ENCODE data around the gene MCTP2. TPM values are rescaled to one million over a fixed set of nuclear protein-coding genes. Genes with fewer than 3 reads are reported as not detected.

Gene MCTP2
- total RNA-seq, 1 donor from 2014 or later = 1.5 TPM

- DNase-seq (ENCODE audit: low spot score) = no peak
- Mint-ChIP-seq H3K4me1 (ENCODE audit: unreplicated experiment) (peaks cover 22% of the 10 kb centered on the region), H3K27ac (ENCODE audit: unreplicated experiment) (no peak overlapping the region), H3K36me3 (ENCODE audit: low read depth, unreplicated experiment) (no peaks in the 10 kb centered on the region), H3K4me3 (ENCODE audit: unreplicated experiment) (no peak overlapping the region), H3K9me3 (ENCODE audit: unreplicated experiment) (peaks cover 6% of the 10 kb centered on the region), H3K27me3 (ENCODE audit: unreplicated experiment) (no peaks in the 10 kb centered on the region)
- no peak for TF ChIP-seq CTCF (IDR thresholded peaks at IDR 0.05; ENCODE audit: unreplicated experiment)
These were observed 184.9 kb downstream of the MCTP2 start for GRCh38 chr15:94416267-94416666.

GRCh38 chr15:94416820-94417219 lies 185.5 kb downstream of the MCTP2 start:
- H3K27me3 Mint-ChIP-seq (ENCODE audit: unreplicated experiment) = no peaks in the 10 kb centered on the region
- DNase-seq (ENCODE audit: low spot score) = no peak
- H3K36me3 Mint-ChIP-seq (ENCODE audit: low read depth, unreplicated experiment) = no peaks in the 10 kb centered on the region
- peaks cover 6% of the 10 kb centered on the region for H3K9me3 Mint-ChIP-seq (ENCODE audit: unreplicated experiment)
- H3K27ac Mint-ChIP-seq (ENCODE audit: unreplicated experiment) = no peak overlapping the region
- TF ChIP-seq CTCF (IDR thresholded peaks at IDR 0.05; ENCODE audit: unreplicated experiment) = no peak
- H3K4me3 Mint-ChIP-seq (ENCODE audit: unreplicated experiment) = no peak overlapping the region
- peaks cover 22% of the 10 kb centered on the region for H3K4me1 Mint-ChIP-seq (ENCODE audit: unreplicated experiment)

GRCh38 chr15:94417501-94418293 lies 186.3 kb downstream of the MCTP2 start:
- H3K27me3 Mint-ChIP-seq (ENCODE audit: unreplicated experiment) = no peaks in the 10 kb centered on the region
- H3K4me1 Mint-ChIP-seq (ENCODE audit: unreplicated experiment) = peaks cover 26% of the 10 kb centered on the region
- H3K9me3 Mint-ChIP-seq (ENCODE audit: unreplicated experiment) = peaks cover 6% of the 10 kb centered on the region
- no peak overlapping the region for H3K27ac Mint-ChIP-seq (ENCODE audit: unreplicated experiment)
- TF ChIP-seq CTCF (IDR thresholded peaks at IDR 0.05; ENCODE audit: unreplicated experiment) = no peak
- H3K36me3 Mint-ChIP-seq (ENCODE audit: low read depth, unreplicated experiment) = no peaks in the 10 kb centered on the region
- no peak overlapping the region for H3K4me3 Mint-ChIP-seq (ENCODE audit: unreplicated experiment)
- no peak for DNase-seq (ENCODE audit: low spot score)

- Mint-ChIP-seq H3K27ac (ENCODE audit: unreplicated experiment) (peak overlapping the region; percentile 81), H3K27me3 (ENCODE audit: unreplicated experiment) (no peaks in the 10 kb centered on the region), H3K4me1 (ENCODE audit: unreplicated experiment) (peaks cover 6% of the 10 kb centered on the region), H3K36me3 (ENCODE audit: low read depth, unreplicated experiment) (no peaks in the 10 kb centered on the region), H3K9me3 (ENCODE audit: unreplicated experiment) (peaks cover 6% of the 10 kb centered on the region), H3K4me3 (ENCODE audit: unreplicated experiment) (no peak overlapping the region)
- DNase-seq (ENCODE audit: low spot score) = no peak
- no peak for TF ChIP-seq CTCF (IDR thresholded peaks at IDR 0.05; ENCODE audit: unreplicated experiment)
These were observed 190.3 kb downstream of the MCTP2 start for GRCh38 chr15:94421706-94422105.

GRCh38 chr15:94432279-94432678 lies 200.9 kb downstream of the MCTP2 start:
- Mint-ChIP-seq H3K4me1 (ENCODE audit: unreplicated experiment) (no peaks in the 10 kb centered on the region), H3K27me3 (ENCODE audit: unreplicated experiment) (no peaks in the 10 kb centered on the region), H3K4me3 (ENCODE audit: unreplicated experiment) (no peak overlapping the region), H3K9me3 (ENCODE audit: unreplicated experiment) (no peaks in the 10 kb centered on the region), H3K36me3 (ENCODE audit: low read depth, unreplicated experiment) (no peaks in the 10 kb centered on the region), H3K27ac (ENCODE audit: unreplicated experiment) (no peak overlapping the region)
- TF ChIP-seq CTCF (IDR thresholded peaks at IDR 0.05; ENCODE audit: unreplicated experiment) = no peak
- DNase-seq (ENCODE audit: low spot score) = no peak
